GM19463 (cell line): ENCODE data around the gene FAM81A.

ENCODE experiments used
- ATAC-seq: cut with Tn5 transposase; IDR thresholded peaks from one replicate; pipeline ENCODE4 v1.9.1; 2021; ENCODE audit warnings: mild to moderate bottlenecking, moderate library complexity; ENCODE audit not compliant: unreplicated experiment

Gene FAM81A

DNA sequence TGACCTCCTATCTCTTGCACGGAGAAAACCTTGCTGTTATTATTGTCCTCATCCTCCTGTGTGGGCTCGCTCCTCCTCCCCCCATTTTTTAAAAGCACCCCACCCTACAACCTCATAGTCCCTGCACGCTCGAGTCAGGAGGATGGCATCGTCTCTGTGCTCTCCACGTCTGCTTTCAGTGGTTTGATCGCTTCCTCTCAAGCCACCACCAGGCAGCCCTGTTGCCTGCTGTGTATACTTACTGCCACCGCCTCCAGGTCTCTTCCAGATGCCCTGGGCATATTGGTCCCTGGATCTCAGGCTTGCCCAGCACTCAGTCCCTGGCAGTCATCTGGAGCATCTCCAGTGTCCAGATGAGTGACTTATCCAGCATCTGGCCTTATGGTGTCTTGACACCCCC lies 131.5 kb downstream of the FAM81A start:
- ATAC-seq = no peak

GRCh38 chr15:59570315-59570714 lies 132.3 kb downstream of the FAM81A start:
- ATAC-seq = no peak

- no peak for ATAC-seq
These were observed 133.6 kb downstream of the FAM81A start for GRCh38 chr15:59571606-59572005.
